HCT116 (cell line): Measurements from ENCODE around the gene SOX15. TPM values are rescaled to one million over a fixed set of nuclear protein-coding genes. Genes with fewer than 3 reads are reported as not detected.

Source experiments
- ATAC-seq: fragments of 200-7000 bp; cut with Tn5 transposase; 2 replicates; pipeline ENCODE4 v1.9.1; 2020; ENCODE audit warnings: mild to moderate bottlenecking, moderate library complexity
- BruUV-seq: library from RNA; stranded (reverse); fragments of 400-500 nt; replicated peaks from 2 replicates; lab custom pipeline; 2021; lab: Mats Ljungman, UMichigan
- CTCF ChIA-PET: fragments of 300-600 bp; sonication (Branson Sonifier 250); formaldehyde crosslinking; loops from one replicate; lab custom pipeline; 2021; ENCODE audit warnings: antibody characterized with exemption; lab: Charles Lee
- POLR2A ChIA-PET: fragments of 300-600, 350-600 bp; sonication (Branson Sonifier 250); formaldehyde crosslinking; loops from one replicate; lab custom pipeline; 2021; ENCODE audit warnings: antibody characterized with exemption; lab: Charles Lee
- RAD21 ChIA-PET, 2 experiments: fragments of 300-600 bp; sonication (Branson Sonifier 250); formaldehyde crosslinking; loops; one replicate each; lab custom pipeline; 2023; ENCODE audit warnings: low total read pairs in 2 of 2; ENCODE audit not compliant: uncharacterized antibody in 2 of 2, unreplicated experiment in 2 of 2, low non-redundant PET in 1 of 2; lab: Charles Lee
- DNase-seq: peaks from one replicate; pipeline ENCODE4 v3.0.0-alpha.2; 2010; ENCODE audit warnings: low read depth, low spot score
- H2AFZ ChIP-seq: fragments of 200-600 bp; shearing (Covaris generic), sonication (generic); 2 replicates; pipeline ENCODE4 v1.6.1; 2017; ENCODE audit warnings: low read depth, mixed run types, mixed read lengths, antibody characterized with exemption, low read length; ENCODE audit not compliant: poor library complexity, severe bottlenecking
- H3K27ac ChIP-seq: 2 replicates; pipeline ENCODE4 v1.5.1; 2012; ENCODE audit warnings: low read depth, low read length
- H3K27me3 ChIP-seq: fragments of 200-600 bp; sonication (generic); 2 replicates; pipeline ENCODE4 v1.6.1; 2016; ENCODE audit warnings: mixed run types, low read length, mixed read lengths; ENCODE audit not compliant: insufficient read depth
- H3K36me3 ChIP-seq, 2 experiments: fragments of 200-500 bp in 1 of 2; fragments of 200-600 bp in 1 of 2; sonication (Bioruptor generic) in 1 of 2; sonication (generic) in 1 of 2; 2 replicates each; pipeline versions ENCODE4 v1.5.1 to v1.6.1; 2014 to 2016; ENCODE audit warnings: low read length in 2 of 2, inconsistent platforms in 1 of 2, mixed read lengths in 1 of 2, mixed run types in 1 of 2; ENCODE audit not compliant: insufficient read depth in 2 of 2, control insufficient read depth in 1 of 2
- H3K4me1 ChIP-seq, 2 experiments: fragments of 200-600 bp in 1 of 2; sonication (generic) in 1 of 2; 2 replicates each; pipeline versions ENCODE4 v1.5.1 to v1.6.1; 2012 to 2017; ENCODE audit warnings: low read length in 2 of 2, inconsistent platforms in 1 of 2, mild to moderate bottlenecking in 1 of 2, mixed read lengths in 1 of 2, mixed run types in 1 of 2, moderate library complexity in 1 of 2; ENCODE audit not compliant: insufficient read depth in 2 of 2, control insufficient read depth in 1 of 2
- H3K4me2 ChIP-seq: fragments of 200-600 bp; sonication (generic); 2 replicates; pipeline ENCODE4 v1.6.1; 2017; ENCODE audit warnings: mixed run types, low read length, mixed read lengths
- H3K4me3 ChIP-seq, 2 experiments: fragments of 200-600 bp in 1 of 2; sonication (generic) in 1 of 2; replicated peaks in 1 of 2; 2 replicates each; pipeline ENCODE4 v1.5.1; 2011 to 2016; ENCODE audit warnings: low read length in 2 of 2, control low read depth in 1 of 2, low read depth in 1 of 2, mild to moderate bottlenecking in 1 of 2, mixed read lengths in 1 of 2, mixed run types in 1 of 2
- H3K79me2 ChIP-seq: fragments of 200-600 bp; sonication (generic); 2 replicates; pipeline ENCODE4 v1.6.1; 2017; ENCODE audit warnings: mild to moderate bottlenecking, mixed run types, low read length, moderate library complexity, mixed read lengths; ENCODE audit not compliant: insufficient read depth
- H3K9ac ChIP-seq: fragments of 200-600 bp; sonication (generic); 2 replicates; pipeline ENCODE4 v1.6.1; 2016; ENCODE audit warnings: low read length, mixed read lengths
- H3K9me2 ChIP-seq: fragments of 200-600 bp; sonication (generic), shearing (Covaris generic); 2 replicates; pipeline ENCODE4 v1.6.1; 2017; ENCODE audit warnings: mixed run types, mild to moderate bottlenecking, moderate library complexity; ENCODE audit not compliant: insufficient read depth
- H3K9me3 ChIP-seq, 2 experiments: fragments of 200-500 bp in 1 of 2; fragments of 200-600 bp in 1 of 2; sonication (Bioruptor generic) in 1 of 2; sonication (generic) in 1 of 2; 2 replicates each; pipeline ENCODE4 v1.6.1; 2014 to 2017; ENCODE audit warnings: low read length in 2 of 2, mixed read lengths in 2 of 2, inconsistent platforms in 1 of 2, low read depth in 1 of 2, mild to moderate bottlenecking in 1 of 2, mixed run types in 1 of 2, moderate library complexity in 1 of 2; ENCODE audit not compliant: control insufficient read depth in 1 of 2, insufficient read depth in 1 of 2
- H4K20me1 ChIP-seq: fragments of 200-600 bp; sonication (generic), shearing (Covaris generic); 2 replicates; pipeline ENCODE4 v1.6.1; 2017; ENCODE audit warnings: mixed run types, mild to moderate bottlenecking, moderate library complexity; ENCODE audit not compliant: insufficient read depth
- EGR1 ChIP-seq: IDR thresholded peaks from 2 replicates; pipeline ENCODE4 v1.6.1; 2012; ENCODE audit warnings: low read depth
- ELF1 ChIP-seq: IDR thresholded peaks from 2 replicates; pipeline ENCODE4 v1.6.1; 2012; ENCODE audit warnings: low read depth, borderline replicate concordance
- RAD21 ChIP-seq: IDR thresholded peaks from 2 replicates; pipeline ENCODE4 v1.6.1; 2012; ENCODE audit warnings: low read depth, mild to moderate bottlenecking
- intact Hi-C: fragments of 100-400 bp; cut with micrococcal nuclease; formaldehyde crosslinking; loops from 2 replicates; pipeline ENCODE4 v1.10.0; 2022
- total RNA-seq: library from RNA; stranded (reverse); gene quantifications from one replicate; pipeline ENCODE4 v1.2.1, GENCODE V29; 2021; ENCODE audit not compliant: unreplicated experiment
- TF ChIP-seq, protein P1 (sequence below), 3 experiments: fragments of 200-600 bp in 1 of 3; sonication (generic) in 1 of 3; IDR thresholded peaks in 2 of 3; conservative IDR thresholded peaks in 1 of 3; 2 replicates each; pipeline ENCODE4 v1.5.1; 2012 to 2017; ENCODE audit warnings: low read depth in 2 of 3, low read length in 2 of 3, antibody characterized with exemption in 1 of 3, borderline replicate concordance in 1 of 3, control low read depth in 1 of 3, mild to moderate bottlenecking in 1 of 3, mixed read lengths in 1 of 3, mixed run types in 1 of 3, moderate library complexity in 1 of 3; ENCODE audit not compliant: insufficient read depth in 1 of 3

The SOX15 gene
- total RNA-seq, 1 experiment from 2014 or later: 0.69 TPM

GRCh38 chr17:7634384-7634783 is 44.5 kb upstream of the SOX15 start:
- Histone ChIP-seq H3K9me2 (no peaks in the 10 kb centered on the region), H3K27ac (no peak overlapping the region), H3K4me1 (peaks cover 0 to 7% of the 10 kb centered on the region in 2 experiments; a peak in 2 of 4 replicates), H3K27me3 (no peaks in the 10 kb centered on the region), H3K4me3 (no peak overlapping the region), H4K20me1 (no peaks in the 10 kb centered on the region), H3K4me2 (no peak overlapping the region), H2AFZ (no peak overlapping the region), H3K9me3 (no peaks in the 10 kb centered on the region), H3K79me2 (no peaks in the 10 kb centered on the region), H3K36me3 (no peaks in the 10 kb centered on the region), H3K9ac (no peak overlapping the region)
- ChIA-PET RAD21 (no interaction called here), POLR2A (no interaction called here), CTCF (interaction anchor here (5.4 kb wide), 1 partner anchor 53 kb away, joined by 54 read pairs; the partner anchor contains the start of genes TP53 and WRAP53)
- intact Hi-C loops: loop anchor here (5.0 kb wide), 1 partner anchor 423 kb away; no protein-coding TSS in a partner anchor
- no TSS peak for BruUV-seq
- DNase-seq (no peak), ATAC-seq (peak; percentile 52)
- TF ChIP-seq RAD21 (peak; percentile 62), ELF1 (no peak)
- TF ChIP-seq, protein P1, sequence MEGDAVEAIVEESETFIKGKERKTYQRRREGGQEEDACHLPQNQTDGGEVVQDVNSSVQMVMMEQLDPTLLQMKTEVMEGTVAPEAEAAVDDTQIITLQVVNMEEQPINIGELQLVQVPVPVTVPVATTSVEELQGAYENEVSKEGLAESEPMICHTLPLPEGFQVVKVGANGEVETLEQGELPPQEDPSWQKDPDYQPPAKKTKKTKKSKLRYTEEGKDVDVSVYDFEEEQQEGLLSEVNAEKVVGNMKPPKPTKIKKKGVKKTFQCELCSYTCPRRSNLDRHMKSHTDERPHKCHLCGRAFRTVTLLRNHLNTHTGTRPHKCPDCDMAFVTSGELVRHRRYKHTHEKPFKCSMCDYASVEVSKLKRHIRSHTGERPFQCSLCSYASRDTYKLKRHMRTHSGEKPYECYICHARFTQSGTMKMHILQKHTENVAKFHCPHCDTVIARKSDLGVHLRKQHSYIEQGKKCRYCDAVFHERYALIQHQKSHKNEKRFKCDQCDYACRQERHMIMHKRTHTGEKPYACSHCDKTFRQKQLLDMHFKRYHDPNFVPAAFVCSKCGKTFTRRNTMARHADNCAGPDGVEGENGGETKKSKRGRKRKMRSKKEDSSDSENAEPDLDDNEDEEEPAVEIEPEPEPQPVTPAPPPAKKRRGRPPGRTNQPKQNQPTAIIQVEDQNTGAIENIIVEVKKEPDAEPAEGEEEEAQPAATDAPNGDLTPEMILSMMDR (IDR thresholded peaks at IDR 0.05 in 2 of 3, conservative IDR thresholded peaks at IDR 0.05 in 1 of 3; ENCODE audit: borderline replicate concordance in 1 of 3, insufficient read depth in 1 of 3, low read depth in 2 of 3, low read length in 2 of 3): peak; percentile 45 to 63 (median 56); a peak in 5 of 6 replicates

GRCh38 chr17:7633093-7633492 is 43.2 kb upstream of the SOX15 start:
- Histone ChIP-seq H3K9me2 (no peaks in the 10 kb centered on the region), H3K4me3 (no peak overlapping the region), H3K9ac (no peak overlapping the region), H2AFZ (no peak overlapping the region), H3K9me3 (no peaks in the 10 kb centered on the region), H3K36me3 (no peaks in the 10 kb centered on the region), H3K4me1 (peaks cover 1 to 7% of the 10 kb centered on the region in 2 experiments; a peak in 3 of 4 replicates), H3K4me2 (no peak overlapping the region), H3K27ac (no peak overlapping the region), H3K79me2 (no peaks in the 10 kb centered on the region), H3K27me3 (no peaks in the 10 kb centered on the region), H4K20me1 (no peaks in the 10 kb centered on the region)
- no TSS peak for BruUV-seq
- TF ChIP-seq EGR1: no peak
- TF ChIP-seq, protein P1 (IDR thresholded peaks at IDR 0.05 in 2 of 3, conservative IDR thresholded peaks at IDR 0.05 in 1 of 3; ENCODE audit: borderline replicate concordance in 1 of 3, insufficient read depth in 1 of 3, low read depth in 2 of 3, low read length in 2 of 3): 0 out of 6 replicates have a peak, but pooled peaks of 1 of the 3 experiments have one; percentile 12
- CTCF ChIA-PET: interaction anchor here (0.6 to 5.4 kb wide), 13 partner anchors 9 to 408 kb away, joined by 3 to 54 read pairs (median 4); partner anchors contain the start of genes MPDU1, TP53 and WRAP53
- ATAC-seq: peak; percentile 48; the same call in 1 of the 2 replicates
- RAD21 ChIA-PET: interaction anchor here (1.0 kb wide), 2 partner anchors 54 kb away, joined by 3 to 5 read pairs; partner anchors contain the start of gene TP53 (in 2 of the 2)
- POLR2A ChIA-PET: interaction anchor here (1.0 to 3.7 kb wide), 3 partner anchors 12 to 54 kb away, joined by 5 to 31 read pairs (median 6); partner anchors contain the start of genes MPDU1, TP53 and WRAP53
- intact Hi-C loops: loop anchor here (5.0 kb wide), 1 partner anchor 424 kb away; no protein-coding TSS in a partner anchor
- no peak for DNase-seq
